IMR-90 (cell line): ENCODE results near the gene VPS37C. TPM values are rescaled to one million over a fixed set of nuclear protein-coding genes. Genes with fewer than 3 reads are reported as not detected.

Source experiments
- ATAC-seq: fragments of 200-7000 bp; cut with Tn5 transposase; 2 replicates; pipeline ENCODE4 v1.9.1; 2020; ENCODE audit warnings: low read depth, mild to moderate bottlenecking, moderate library complexity
- BruUV-seq: library from RNA; stranded (reverse); fragments of 400-500 nt; replicated peaks from 2 replicates; lab custom pipeline; 2021; lab: Mats Ljungman, UMichigan
- CTCF ChIA-PET: fragments of 300-600 bp; formaldehyde crosslinking; extraction: SDS; loops from one replicate; lab custom pipeline; 2021; ENCODE audit warnings: antibody characterized with exemption; lab: Yijun Ruan, JAX
- POLR2A ChIA-PET: fragments of 300-600 bp; sonication (Branson Sonifier 250); formaldehyde crosslinking; loops from one replicate; lab custom pipeline; 2022; ENCODE audit warnings: antibody characterized with exemption; ENCODE audit not compliant: unreplicated experiment; lab: Charles Lee
- DNase-seq: peaks from one replicate; pipeline ENCODE4 v3.0.0; 2013
- H2AFZ ChIP-seq: replicated peaks from 2 replicates; pipeline ENCODE3; 2013; ENCODE audit warnings: low read length, mild to moderate bottlenecking; ENCODE audit not compliant: poor library complexity
- H2AK5ac ChIP-seq: 2 replicates; pipeline ENCODE4 v1.6.1; 2013; ENCODE audit warnings: low read depth, low read length, inconsistent platforms
- H2AK9ac ChIP-seq: replicated peaks from 2 replicates; pipeline ENCODE3; 2013; ENCODE audit warnings: mild to moderate bottlenecking, low read depth, low read length, moderate library complexity; ENCODE audit not compliant: poor library complexity
- H2BK120ac ChIP-seq: 2 replicates; pipeline ENCODE4 v1.6.1; 2013; ENCODE audit warnings: low read depth, low read length, inconsistent platforms
- H2BK15ac ChIP-seq: 3 replicates; pipeline ENCODE4 v1.6.1; 2013; ENCODE audit warnings: low read depth, low read length, inconsistent platforms
- H2BK20ac ChIP-seq: 2 replicates; pipeline ENCODE4 v1.6.1; 2013; ENCODE audit warnings: low read depth, mild to moderate bottlenecking, inconsistent platforms, low read length, moderate library complexity
- H2BK5ac ChIP-seq: 2 replicates; pipeline ENCODE4 v1.6.1; 2013; ENCODE audit warnings: mild to moderate bottlenecking, low read depth, low read length, inconsistent platforms; ENCODE audit not compliant: poor library complexity, severe bottlenecking
- H3K14ac ChIP-seq: replicated peaks from 2 replicates; pipeline ENCODE4 v1.6.1; 2013; ENCODE audit warnings: low read depth, low read length, inconsistent platforms
- H3K18ac ChIP-seq: 2 replicates; pipeline ENCODE4 v1.6.1; 2013; ENCODE audit warnings: low read depth, low read length, control low read depth
- H3K23ac ChIP-seq: 2 replicates; pipeline ENCODE4 v1.6.1; 2013; ENCODE audit warnings: low read depth, low read length, inconsistent platforms
- H3K27ac ChIP-seq: 2 replicates; pipeline ENCODE4 v1.5.1; 2013; ENCODE audit warnings: mild to moderate bottlenecking, control low read depth, low read length; ENCODE audit not compliant: insufficient read depth
- H3K27me3 ChIP-seq: 2 replicates; pipeline ENCODE4 v1.6.1; 2013; ENCODE audit warnings: low read length; ENCODE audit not compliant: control insufficient read depth, insufficient read depth
- H3K36me3 ChIP-seq: 2 replicates; pipeline ENCODE4 v1.6.1; 2013; ENCODE audit warnings: low read length, mixed read lengths; ENCODE audit not compliant: control insufficient read depth, insufficient read depth
- H3K4ac ChIP-seq: 2 replicates; pipeline ENCODE4 v1.6.1; 2013; ENCODE audit warnings: low read depth, low read length, inconsistent platforms
- H3K4me1 ChIP-seq: 2 replicates; pipeline ENCODE4 v1.6.1; 2013; ENCODE audit warnings: low read length, mixed read lengths; ENCODE audit not compliant: control insufficient read depth, insufficient read depth
- H3K4me2 ChIP-seq: 2 replicates; pipeline ENCODE4 v1.6.1; 2013; ENCODE audit warnings: low read depth, mild to moderate bottlenecking, control low read depth, low read length, moderate library complexity
- H3K4me3 ChIP-seq: 2 replicates; pipeline ENCODE4 v1.5.1; 2013; ENCODE audit warnings: low read depth, mild to moderate bottlenecking, control low read depth, low read length, moderate library complexity; ENCODE audit not compliant: insufficient read depth
- H3K56ac ChIP-seq: 2 replicates; pipeline ENCODE4 v1.6.1; 2013; ENCODE audit warnings: low read length, inconsistent platforms; ENCODE audit not compliant: insufficient read depth; ENCODE audit errors: extremely low read depth
- H3K79me1 ChIP-seq, 2 experiments: 2 replicates each; pipeline ENCODE4 v1.6.1; 2013; ENCODE audit warnings: low read length in 2 of 2, inconsistent platforms in 1 of 2, low read depth in 1 of 2
- H3K9ac ChIP-seq: 2 replicates; pipeline ENCODE4 v1.6.1; 2013; ENCODE audit warnings: low read depth, low read length, control low read depth
- H3K9me1 ChIP-seq: 2 replicates; pipeline ENCODE4 v1.6.1; 2013; ENCODE audit warnings: low read length, inconsistent platforms; ENCODE audit not compliant: insufficient read depth
- H3K9me3 ChIP-seq: 2 replicates; pipeline ENCODE4 v1.6.1; 2013; ENCODE audit warnings: low read length; ENCODE audit not compliant: control insufficient read depth, insufficient read depth
- H4K20me1 ChIP-seq: 2 replicates; pipeline ENCODE4 v1.6.1; 2013; ENCODE audit warnings: low read length, inconsistent platforms; ENCODE audit not compliant: insufficient read depth
- H4K5ac ChIP-seq: 2 replicates; pipeline ENCODE4 v1.6.1; 2013; ENCODE audit warnings: mild to moderate bottlenecking, low read depth, low read length, control low read depth
- H4K8ac ChIP-seq, 2 experiments: 2 replicates each; pipeline ENCODE4 v1.6.1; 2013; ENCODE audit warnings: low read depth in 2 of 2, low read length in 2 of 2, control low read depth in 1 of 2, inconsistent platforms in 1 of 2
- H4K91ac ChIP-seq: 2 replicates; pipeline ENCODE4 v1.6.1; 2013; ENCODE audit warnings: low read depth, low read length, inconsistent platforms; ENCODE audit not compliant: insufficient read depth
- CEBPB ChIP-seq: IDR thresholded peaks from 2 replicates; pipeline ENCODE4 v1.6.1; 2012; ENCODE audit warnings: low read depth, low read length, improper control_type of control experiment
- CHD1 ChIP-seq: IDR thresholded peaks from 2 replicates; pipeline ENCODE4 v1.6.1; 2012; ENCODE audit warnings: low read depth, low read length, improper control_type of control experiment
- FOS ChIP-seq: fragments of 150-350 bp; IDR thresholded peaks from 2 replicates; pipeline ENCODE4 v1.6.1; 2016; ENCODE audit warnings: low read depth, low read length
- MAFK ChIP-seq: IDR thresholded peaks from 2 replicates; pipeline ENCODE4 v1.6.1; 2012; ENCODE audit warnings: low read depth, low read length, improper control_type of control experiment
- MAZ ChIP-seq: IDR thresholded peaks from 2 replicates; pipeline ENCODE4 v1.6.1; 2012; ENCODE audit warnings: low read depth, mild to moderate bottlenecking, low read length, improper control_type of control experiment, moderate library complexity, borderline replicate concordance
- MXI1 ChIP-seq: IDR thresholded peaks from 2 replicates; pipeline ENCODE4 v1.6.1; 2012; ENCODE audit warnings: low read depth, mild to moderate bottlenecking, low read length, moderate library complexity, borderline replicate concordance
- NFE2L2 ChIP-seq: fragments of 150-350 bp; IDR thresholded peaks from 2 replicates; pipeline ENCODE4 v1.6.1; 2016; ENCODE audit warnings: low read depth, mild to moderate bottlenecking, low read length
- POLR2A ChIP-seq: IDR thresholded peaks from 2 replicates; pipeline ENCODE4 v1.6.1; 2012; ENCODE audit warnings: mild to moderate bottlenecking, low read depth, low read length
- RAD21 ChIP-seq: IDR thresholded peaks from 2 replicates; pipeline ENCODE4 v1.6.1; 2012; ENCODE audit warnings: low read length, improper control_type of control experiment
- RCOR1 ChIP-seq: IDR thresholded peaks from 2 replicates; pipeline ENCODE4 v1.6.1; 2012; ENCODE audit warnings: mild to moderate bottlenecking, low read length, improper control_type of control experiment; ENCODE audit not compliant: insufficient replicate concordance
- RFX5 ChIP-seq: IDR thresholded peaks from 2 replicates; pipeline ENCODE4 v1.8.0; 2012; ENCODE audit warnings: low read depth, mild to moderate bottlenecking, low read length, moderate library complexity
- SMC3 ChIP-seq: fragments of 150-350 bp; IDR thresholded peaks from 2 replicates; pipeline ENCODE4 v1.6.1; 2016; ENCODE audit warnings: low read depth, mild to moderate bottlenecking, antibody characterized with exemption, low read length, moderate library complexity
- WGBS, 2 experiments: methylation state at CpG; one replicate each; pipeline versions ENCODE4 v1.1.5 to v1.1.7; 2013; ENCODE audit warnings: missing lambda C conversion rate in 2 of 2; ENCODE audit not compliant: insufficient read length in 1 of 2; ENCODE audit errors: extremely low coverage in 2 of 2; 5-methylcytosine and 5-hydroxymethylcytosine counted together
- dilution Hi-C: fragments of 300-500 bp; cut with HindIII; formaldehyde crosslinking; loops from one replicate; pipeline ENCODE4 v1.14.3; 2018; ENCODE audit warnings: low sequenced_read_pairs; ENCODE audit not compliant: unreplicated experiment
- in situ Hi-C: fragments of 300-500 bp; cut with MboI; formaldehyde crosslinking; loops from 3 replicates; pipeline ENCODE4 v1.14.3; 2019; ENCODE audit warnings: low sequenced_read_pairs, inconsistent platforms, mixed read lengths
- intact Hi-C: fragments of 100-400 bp; cut with micrococcal nuclease; formaldehyde crosslinking; loops from 2 replicates; pipeline ENCODE4 v1.10.0; 2022
- polyA plus RNA-seq, 3 experiments: library from polyadenylated mRNA; depleted of rRNA; stranded (reverse); fragments of >200 nt; gene quantifications; 2 replicates each; pipeline ENCODE4 v1.2.3, GENCODE V29; 2012; ENCODE audit warnings: low replicate concordance in 1 of 3
- total RNA-seq: library from RNA; depleted of rRNA; stranded (reverse); fragments of >200 nt; gene quantifications from 2 replicates; pipeline ENCODE4 v1.2.3, GENCODE V29; 2012
- TF ChIP-seq, protein P1 (sequence below): conservative IDR thresholded peaks from 2 replicates; pipeline ENCODE4 v1.5.1; 2012; ENCODE audit warnings: mild to moderate bottlenecking, low read depth, low read length, improper control_type of control experiment
- TF ChIP-seq, protein P2 (sequence below): fragments of 150-350 bp; IDR thresholded peaks from 2 replicates; pipeline ENCODE4 v1.6.1; 2017; ENCODE audit warnings: mild to moderate bottlenecking, antibody characterized with exemption, low read length, low read depth

The VPS37C gene
- total and polyA plus RNA-seq, 2 of the 4 experiments (the other 2 are of a cell fraction): 3.2 to 13.2 TPM

DNA sequence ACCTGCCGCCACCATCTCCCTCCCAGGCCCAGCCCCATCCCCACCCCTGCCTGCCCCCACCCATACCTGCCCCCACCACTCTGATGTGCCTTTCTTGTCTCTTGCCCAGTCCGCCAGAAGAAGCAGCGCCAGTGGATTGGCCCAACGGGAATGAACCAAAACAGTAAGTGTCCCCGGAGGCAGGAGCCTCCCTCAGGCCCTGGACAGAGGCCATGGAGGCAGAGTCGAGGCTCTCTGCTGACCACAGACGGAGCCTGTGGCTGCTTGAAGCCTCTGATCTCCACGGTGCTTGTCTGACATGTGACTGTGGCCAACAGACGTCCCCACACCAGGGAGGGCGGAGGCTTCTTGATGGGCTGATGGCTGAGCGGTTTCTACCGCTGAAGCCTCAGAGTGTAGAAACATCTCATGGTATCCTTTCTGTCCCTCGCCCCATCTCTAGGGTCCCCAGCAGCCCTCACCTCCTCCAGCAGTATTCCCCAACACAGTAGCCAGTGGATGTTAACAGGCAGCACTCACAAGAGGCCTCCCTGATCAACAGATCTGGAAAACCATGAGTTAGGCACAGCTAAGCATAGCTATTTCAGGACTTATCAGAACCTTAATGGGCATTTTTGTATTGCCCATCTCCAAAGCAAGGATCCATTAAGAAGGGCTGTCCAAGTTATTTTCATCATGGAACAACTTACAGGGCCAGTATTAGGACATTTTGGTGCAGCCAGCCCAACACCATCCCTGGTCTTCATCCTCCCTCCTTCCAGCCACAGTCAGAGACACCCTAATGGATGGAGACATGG is 37.3 kb downstream of the VPS37C start (continued):
- TF ChIP-seq RFX5: no peak

DNA sequence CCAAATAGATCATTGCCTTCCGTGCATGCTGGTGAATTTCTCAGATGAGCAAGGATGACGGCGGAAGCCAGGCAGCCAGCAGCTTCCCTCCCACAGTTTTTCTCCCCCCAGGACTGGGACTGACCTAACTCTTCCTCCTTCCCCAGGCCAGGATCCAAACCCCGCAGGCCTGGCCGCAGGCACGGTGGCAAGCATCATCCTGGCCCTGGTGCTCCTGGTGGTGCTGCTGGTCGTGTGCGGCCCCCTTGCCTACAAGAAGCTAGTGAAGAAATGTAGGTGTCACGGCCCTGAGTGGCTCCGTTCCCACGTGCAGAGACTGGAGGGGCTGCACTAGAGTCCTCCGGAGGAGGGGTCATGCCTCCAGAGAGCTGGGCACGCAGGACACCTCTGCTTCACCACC is 38.5 kb downstream of the VPS37C start:
- H3K4me3 ChIP-seq: no peak overlapping the region
- no peaks in the 10 kb centered on the region for H3K79me1 ChIP-seq
- H2AK9ac ChIP-seq: no peak overlapping the region
- H2AK5ac ChIP-seq: no peak overlapping the region
- no peak overlapping the region for H4K91ac ChIP-seq
- ATAC-seq (no peak), DNase-seq (no peak)
- WGBS, 2 experiments: 60% methylated on average over 1 of the region's 13 CpGs; no CpG with 5 or more reads in 1 of the 2 experiments
- no TSS peak for BruUV-seq
- H3K14ac ChIP-seq: no peak overlapping the region
- no peak overlapping the region for H2BK120ac ChIP-seq
- no peaks in the 10 kb centered on the region for H3K9me3 ChIP-seq
- H3K36me3 ChIP-seq: no peaks in the 10 kb centered on the region
- intact Hi-C loops (no loop called here), in situ Hi-C loops (no loop called here), dilution Hi-C loops (no loop called here)
- no peak overlapping the region for H3K56ac ChIP-seq
- H4K20me1 ChIP-seq: no peaks in the 10 kb centered on the region
- no peak overlapping the region for H3K23ac ChIP-seq
- ChIA-PET CTCF (no interaction called here), POLR2A (no interaction called here)
- no peak overlapping the region for H3K4ac ChIP-seq
- no peak overlapping the region for H3K18ac ChIP-seq
- TF ChIP-seq POLR2A (no peak), RCOR1 (no peak), MAZ (no peak), NFE2L2 (no peak), FOS (no peak), CEBPB (no peak), MXI1 (no peak), RFX5 (no peak), SMC3 (no peak), MAFK (no peak), CHD1 (no peak), RAD21 (no peak)
- TF ChIP-seq, protein P1, sequence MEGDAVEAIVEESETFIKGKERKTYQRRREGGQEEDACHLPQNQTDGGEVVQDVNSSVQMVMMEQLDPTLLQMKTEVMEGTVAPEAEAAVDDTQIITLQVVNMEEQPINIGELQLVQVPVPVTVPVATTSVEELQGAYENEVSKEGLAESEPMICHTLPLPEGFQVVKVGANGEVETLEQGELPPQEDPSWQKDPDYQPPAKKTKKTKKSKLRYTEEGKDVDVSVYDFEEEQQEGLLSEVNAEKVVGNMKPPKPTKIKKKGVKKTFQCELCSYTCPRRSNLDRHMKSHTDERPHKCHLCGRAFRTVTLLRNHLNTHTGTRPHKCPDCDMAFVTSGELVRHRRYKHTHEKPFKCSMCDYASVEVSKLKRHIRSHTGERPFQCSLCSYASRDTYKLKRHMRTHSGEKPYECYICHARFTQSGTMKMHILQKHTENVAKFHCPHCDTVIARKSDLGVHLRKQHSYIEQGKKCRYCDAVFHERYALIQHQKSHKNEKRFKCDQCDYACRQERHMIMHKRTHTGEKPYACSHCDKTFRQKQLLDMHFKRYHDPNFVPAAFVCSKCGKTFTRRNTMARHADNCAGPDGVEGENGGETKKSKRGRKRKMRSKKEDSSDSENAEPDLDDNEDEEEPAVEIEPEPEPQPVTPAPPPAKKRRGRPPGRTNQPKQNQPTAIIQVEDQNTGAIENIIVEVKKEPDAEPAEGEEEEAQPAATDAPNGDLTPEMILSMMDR: no peak
- TF ChIP-seq, protein P2, sequence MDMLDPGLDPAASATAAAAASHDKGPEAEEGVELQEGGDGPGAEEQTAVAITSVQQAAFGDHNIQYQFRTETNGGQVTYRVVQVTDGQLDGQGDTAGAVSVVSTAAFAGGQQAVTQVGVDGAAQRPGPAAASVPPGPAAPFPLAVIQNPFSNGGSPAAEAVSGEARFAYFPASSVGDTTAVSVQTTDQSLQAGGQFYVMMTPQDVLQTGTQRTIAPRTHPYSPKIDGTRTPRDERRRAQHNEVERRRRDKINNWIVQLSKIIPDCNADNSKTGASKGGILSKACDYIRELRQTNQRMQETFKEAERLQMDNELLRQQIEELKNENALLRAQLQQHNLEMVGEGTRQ: no peak
- H3K9ac ChIP-seq: no peak overlapping the region
- no peak overlapping the region for H2AFZ ChIP-seq
- H4K5ac ChIP-seq: no peak overlapping the region
- H4K8ac ChIP-seq: no peak overlapping the region
- H2BK15ac ChIP-seq: no peak overlapping the region
- H3K9me1 ChIP-seq: 0 out of 2 replicates have a peak, but pooled peaks cover under 1% of the 10 kb centered on the region
- H3K4me2 ChIP-seq: no peak overlapping the region
- no peak overlapping the region for H2BK20ac ChIP-seq
- no peaks in the 10 kb centered on the region for H3K4me1 ChIP-seq
- peaks cover 23% of the 10 kb centered on the region for H3K27me3 ChIP-seq
- H3K27ac ChIP-seq: no peak overlapping the region
- no peak overlapping the region for H2BK5ac ChIP-seq
